Activated CD4-positive, alpha-beta T cell treated with anti-CD3 and anti-CD28 coated beads for 1 hour (primary cell): ENCODE data around the gene ROBO1.

Source experiments
- DNase-seq: peaks from one replicate; pipeline ENCODE4 v3.0.0-alpha.2; 2020

The ROBO1 gene

GRCh38 chr3:79002465-79003372 is 765.1 kb downstream of the ROBO1 start:
- no peak for DNase-seq

- no peak for DNase-seq
Observed at GRCh38 chr3:79001255-79001654, 766.5 kb downstream of the ROBO1 start.

- no peak for DNase-seq
Observed at GRCh38 chr3:78999139-78999538, 768.7 kb downstream of the ROBO1 start.

GRCh38 chr3:78995087-78995486 is 772.7 kb downstream of the ROBO1 start:
- no peak for DNase-seq

GRCh38 chr3:78994174-78995027 is 773.4 kb downstream of the ROBO1 start:
- DNase-seq, result no peak

- DNase-seq, result no peak
Observed at GRCh38 chr3:78993375-78993774, 774.4 kb downstream of the ROBO1 start.

GRCh38 chr3:78992830-78993229 is 775.0 kb downstream of the ROBO1 start:
- no peak for DNase-seq

GRCh38 chr3:78992400-78992799 is 775.4 kb downstream of the ROBO1 start:
- DNase-seq, result no peak

- DNase-seq, result no peak
Observed at GRCh38 chr3:78991656-78992055, 776.1 kb downstream of the ROBO1 start.

- DNase-seq, result no peak
Observed at GRCh38 chr3:78990156-78990555, 777.6 kb downstream of the ROBO1 start.

- DNase-seq, result no peak
Observed at GRCh38 chr3:78988324-78988723, 779.5 kb downstream of the ROBO1 start.

GRCh38 chr3:78986416-78987101 is 781.2 kb downstream of the ROBO1 start:
- no peak for DNase-seq

- no peak for DNase-seq
Observed at GRCh38 chr3:78985981-78986380, 781.8 kb downstream of the ROBO1 start.

- no peak for DNase-seq
Observed at GRCh38 chr3:78979028-78979427, 788.8 kb downstream of the ROBO1 start.

- no peak for DNase-seq
Observed at GRCh38 chr3:78978037-78978436, 789.8 kb downstream of the ROBO1 start.

- DNase-seq, result no peak
Observed at GRCh38 chr3:78977073-78977472, 790.7 kb downstream of the ROBO1 start.

GRCh38 chr3:78976200-78976599 is 791.6 kb downstream of the ROBO1 start:
- DNase-seq, result no peak

- DNase-seq, result no peak
Observed at GRCh38 chr3:78974181-78974790, 793.5 kb downstream of the ROBO1 start.

GRCh38 chr3:78972617-78973301 is 795.0 kb downstream of the ROBO1 start:
- no peak for DNase-seq

GRCh38 chr3:78970656-78971055 is 797.1 kb downstream of the ROBO1 start:
- DNase-seq, result no peak

- DNase-seq, result no peak
Observed at GRCh38 chr3:78969483-78969882, 798.3 kb downstream of the ROBO1 start.

GRCh38 chr3:78967061-78967460 is 800.7 kb downstream of the ROBO1 start:
- no peak for DNase-seq
